Endothelial cell of umbilical vein (primary cell): Measurements from ENCODE around the gene PRDM13. TPM values are rescaled to one million over a fixed set of nuclear protein-coding genes. Genes with fewer than 3 reads are reported as not detected.
A peak's percentile ranks its signal among the peaks of the same experiment; 100 is the strongest.

ENCODE experiments used
- Bru-seq: library from RNA; stranded (reverse); fragments of 400-500 nt; gene quantifications from one replicate; lab custom pipeline; 2021; lab: Mats Ljungman, UMichigan
- BruChase-seq, 2 experiments: library from RNA; stranded (reverse); fragments of 400-500 nt; gene quantifications; one replicate each; lab custom pipeline; 2021; lab: Mats Ljungman, UMichigan
- BruUV-seq: library from RNA; stranded (reverse); fragments of 400-500 nt; replicated peaks from 2 replicates; lab custom pipeline; 2021; lab: Mats Ljungman, UMichigan
- CTCF ChIA-PET: fragments of 300-600, 350-600 bp; sonication (Branson Sonifier 250); formaldehyde crosslinking; loops from one replicate; lab custom pipeline; 2021; ENCODE audit warnings: antibody characterized with exemption, inconsistent platforms; lab: Charles Lee
- POLR2A ChIA-PET: fragments of 300-600, 350-600 bp; sonication (Branson Sonifier 250); formaldehyde crosslinking; loops from one replicate; lab custom pipeline; 2021; ENCODE audit warnings: antibody characterized with exemption, inconsistent platforms; lab: Charles Lee
- DNase-seq: peaks from one replicate; pipeline ENCODE4 v3.0.0-alpha.2; 2011; ENCODE audit warnings: low read depth, low spot score
- FAIRE-seq: peaks from 2 replicates; lab custom pipeline; 2011; peaks lifted over from hg19 to GRCh38; lab: Jason Lieb, UNC
- H2AFZ ChIP-seq: 2 replicates; pipeline ENCODE4 v1.6.0; 2012; ENCODE audit warnings: low read depth, low read length, control low read depth, inconsistent platforms
- H3K27ac ChIP-seq: 2 replicates; pipeline ENCODE4 v1.5.1; 2011; ENCODE audit warnings: low read depth, mild to moderate bottlenecking, control low read depth, low read length, moderate library complexity; ENCODE audit not compliant: insufficient read depth
- H3K27me3 ChIP-seq, 2 experiments: 2 replicates each; pipeline versions ENCODE4 v1.6.0 to v1.6.1; 2011; ENCODE audit warnings: low read length in 2 of 2, mixed read lengths in 1 of 2; ENCODE audit not compliant: control insufficient read depth in 2 of 2, insufficient read depth in 2 of 2
- H3K36me3 ChIP-seq, 2 experiments: 2 replicates in 1 of 2; 3 replicates in 1 of 2; pipeline ENCODE4 v1.5.1; 2011; ENCODE audit warnings: low read length in 2 of 2, mild to moderate bottlenecking in 1 of 2, moderate library complexity in 1 of 2; ENCODE audit not compliant: control insufficient read depth in 2 of 2, insufficient read depth in 2 of 2; ENCODE audit errors: extremely low read depth in 1 of 2
- H3K4me1 ChIP-seq: 3 replicates; pipeline ENCODE4 v1.5.1; 2011; ENCODE audit warnings: mild to moderate bottlenecking, low read length; ENCODE audit not compliant: control insufficient read depth, insufficient read depth; ENCODE audit errors: extremely low read depth
- H3K4me2 ChIP-seq: 2 replicates; pipeline ENCODE4 v1.6.1; 2011; ENCODE audit warnings: low read length, control low read depth, mixed read lengths; ENCODE audit not compliant: insufficient read depth
- H3K4me3 ChIP-seq, 3 experiments: fragments of 200-600 bp in 1 of 3; sonication (generic), shearing (Covaris generic) in 1 of 3; replicated peaks in 1 of 3; 2 replicates each; pipeline ENCODE4 v1.5.1; 2011 to 2016; ENCODE audit warnings: control low read depth in 3 of 3, low read length in 3 of 3, mild to moderate bottlenecking in 2 of 3, inconsistent platforms in 1 of 3, low read depth in 1 of 3, moderate library complexity in 1 of 3; ENCODE audit not compliant: insufficient read depth in 1 of 3
- H3K79me2 ChIP-seq: 2 replicates; pipeline ENCODE4 v1.6.0; 2012; ENCODE audit warnings: low read length, inconsistent platforms; ENCODE audit not compliant: control insufficient read depth, insufficient read depth
- H3K9ac ChIP-seq: replicated peaks from 2 replicates; pipeline ENCODE3; 2011; ENCODE audit warnings: low read length, control low read depth; ENCODE audit not compliant: insufficient read depth; ENCODE audit errors: extremely low read depth
- H3K9me1 ChIP-seq: replicated peaks from 3 replicates; pipeline ENCODE4 v1.6.0; 2011; ENCODE audit warnings: mild to moderate bottlenecking, low read length; ENCODE audit not compliant: control insufficient read depth, insufficient read depth; ENCODE audit errors: extremely low read depth
- H3K9me3 ChIP-seq: replicated peaks from 2 replicates; pipeline ENCODE4 v1.5.1; 2012; ENCODE audit warnings: low read length, inconsistent platforms; ENCODE audit not compliant: control insufficient read depth, insufficient read depth
- H4K20me1 ChIP-seq: replicated peaks from 2 replicates; pipeline ENCODE3; 2011; ENCODE audit warnings: mild to moderate bottlenecking, low read length; ENCODE audit not compliant: control insufficient read depth, insufficient read depth; ENCODE audit errors: extremely low read depth
- CTCF ChIP-seq, 2 donors: IDR thresholded peaks; 1 replicate in 1 of 2; 2 replicates in 1 of 2; pipeline ENCODE4 v1.5.1; 2011; ENCODE audit warnings: low read length in 2 of 2, mild to moderate bottlenecking in 2 of 2, moderate library complexity in 2 of 2, control low read depth in 1 of 2, inconsistent platforms in 1 of 2, low read depth in 1 of 2; ENCODE audit not compliant: insufficient read depth in 1 of 2; ENCODE audit errors: extremely low read depth in 1 of 2
- EZH2 ChIP-seq: IDR thresholded peaks from 2 replicates; pipeline ENCODE4 v1.6.1; 2012; ENCODE audit warnings: borderline replicate concordance, low read depth, mild to moderate bottlenecking, moderate library complexity, low read length, inconsistent platforms; ENCODE audit not compliant: severe bottlenecking
- GATA2 ChIP-seq: IDR thresholded peaks from 2 replicates; pipeline ENCODE4 v1.7.0; 2011; ENCODE audit warnings: low read depth, mild to moderate bottlenecking, moderate library complexity, mixed read lengths, low read length; ENCODE audit not compliant: insufficient read length, insufficient read depth
- JUN ChIP-seq: IDR thresholded peaks from 2 replicates; pipeline ENCODE4 v1.6.1; 2011; ENCODE audit warnings: borderline replicate concordance, low read depth; ENCODE audit not compliant: insufficient read length, insufficient read depth
- MAX ChIP-seq: IDR thresholded peaks from 2 replicates; pipeline ENCODE4 v1.6.1; 2011; ENCODE audit not compliant: insufficient read depth, insufficient read length
- POLR2A ChIP-seq: IDR thresholded peaks from 2 replicates; pipeline ENCODE4 v1.6.1; 2012; ENCODE audit warnings: low read depth, mild to moderate bottlenecking, control low read depth, low read length
- dilution Hi-C: fragments of 300-500 bp; cut with MboI; formaldehyde crosslinking; loops from one replicate; pipeline ENCODE4 v1.15.0; 2019; ENCODE audit warnings: low sequenced_read_pairs; ENCODE audit not compliant: extremely low pct_ligation_motif_present
- intact Hi-C: fragments of 100-400 bp; cut with micrococcal nuclease; formaldehyde crosslinking; loops from one replicate; pipeline ENCODE4 v1.10.0; 2022
- long read RNA-seq: library from polyadenylated mRNA; stranded (forward); transcript quantifications from one replicate; pipeline ENCODE4 v2.0.0, GENCODE V29; 2021
- polyA minus RNA-seq, 3 experiments: library from RNA; depleted of rRNA, polyadenylated mRNA; stranded (reverse); fragments of >200 nt; gene quantifications; 1 replicate in 1 of 3; 2 replicates in 2 of 3; pipeline ENCODE4 v1.2.3, GENCODE V29; 2011
- polyA plus RNA-seq, 4 experiments: library from polyadenylated mRNA; depleted of rRNA in 3 of 4; stranded (reverse) in 3 of 4; unstranded in 1 of 4; fragments of >200 nt; gene quantifications; 2 replicates each; pipeline versions ENCODE4 v1.2.1 to v1.2.3, GENCODE V29; 2011 to 2012; ENCODE audit warnings: missing spikeins in 1 of 4
- total RNA-seq: library from RNA; stranded (reverse); gene quantifications from 2 replicates; pipeline ENCODE4 v1.2.3, GENCODE V29; 2021

Gene PRDM13
- total RNA-seq (not detected in 2 replicates), polyA plus RNA-seq (not detected in 2 replicates), polyA minus RNA-seq (not detected in 2 replicates), Bru-seq, nascent RNA (percentile 9 among the genes with signal in this experiment), BruChase-seq, experiment 1, labeled RNA remaining after a 6-hour chase (not detected), BruChase-seq, experiment 2, labeled RNA remaining after a 2-hour chase (not detected)
- polyA plus RNA-seq (2011; cell fraction: cytosol; rRNA removed): not detected in 2 replicates
- not detected in 2 replicates for polyA plus RNA-seq (2011; cell fraction: nucleus; rRNA removed)
- not detected in 2 replicates for polyA plus RNA-seq (2012)
- not detected for polyA minus RNA-seq (2011; cell fraction: cytosol; rRNA and poly(A)+ RNA removed)
- not detected in 2 replicates for polyA minus RNA-seq (2011; cell fraction: nucleus; rRNA and poly(A)+ RNA removed)
- long read RNA-seq: 0 reads

- TF ChIP-seq CTCF (IDR thresholded peaks at IDR 0.05; ENCODE audit: extremely low read depth in 1 of 2, insufficient read depth in 1 of 2, low read depth in 1 of 2, low read length in 2 of 2) (no peak), GATA2 (no peak), MAX (no peak), JUN (no peak), POLR2A (no peak), EZH2 (peak; percentile 96)
- Histone ChIP-seq H3K36me3 (no peaks in the 10 kb centered on the region), H3K4me2 (no peak within 1 kb of the TSS), H3K4me1 (no peaks in the 10 kb centered on the region), H3K9me1 (no peaks in the 10 kb centered on the region), H4K20me1 (no peaks in the 10 kb centered on the region), H3K4me3 (no peak within 1 kb of the TSS), H3K27me3 (peaks cover 93 to 100% of the 10 kb centered on the region in 2 experiments), H3K79me2 (no peaks in the 10 kb centered on the region), H3K9ac (no peak within 1 kb of the TSS), H3K9me3 (no peaks in the 10 kb centered on the region), H2AFZ (no peak within 1 kb of the TSS), H3K27ac (no peak within 1 kb of the TSS)
- DNase-seq (no peak), FAIRE-seq (no peak)
- dilution Hi-C loops (no loop called here), intact Hi-C loops (loop anchor here (10.0 kb wide), 1 partner anchor 858 kb away; the partner anchor contains the start of gene SIM1)
- POLR2A ChIA-PET: no interaction called here
- no TSS peak for BruUV-seq
- CTCF ChIA-PET: interaction anchor here (2.2 kb wide), 1 partner anchor 14 kb away, joined by 4 read pairs; no protein-coding TSS in a partner anchor
Measured at GRCh38 chr6:99606656-99607415, at the start of gene PRDM13. TSS of gene PRDM13 (plus strand) at chr6:99606833. CDS start at chr6:99607035, 202 bp downstream.
